GM21528 (cell line): ENCODE measurements around the gene C18orf32.
"Not testable (repeated sequence)": the region's sequence is repeated elsewhere in the genome, so short reads cannot be mapped to it uniquely, and the experiment has no call there.

Source experiments
- ATAC-seq: cut with Tn5 transposase; IDR thresholded peaks from one replicate; pipeline ENCODE4 v1.9.1; 2021; ENCODE audit warnings: mild to moderate bottlenecking, moderate library complexity; ENCODE audit not compliant: unreplicated experiment, low FRiP score

C18orf32 gene

GRCh38 chr18:49503931-49504330, 16.9 kb upstream of the C18orf32 start:
- ATAC-seq = no peak

- ATAC-seq = no peak
Observed at GRCh38 chr18:49500201-49500921, 13.3 kb upstream of the C18orf32 start.

- ATAC-seq = no peak
Observed at GRCh38 chr18:49499046-49499637, 12.1 kb upstream of the C18orf32 start.

- ATAC-seq = no peak
Observed at GRCh38 chr18:49495480-49495879, 8.4 kb upstream of the C18orf32 start.

GRCh38 chr18:49495076-49495475, 8.0 kb upstream of the C18orf32 start:
- ATAC-seq = no peak

- no peak for ATAC-seq
Observed at GRCh38 chr18:49494660-49495059, 7.6 kb upstream of the C18orf32 start.

- ATAC-seq = no peak
Observed at GRCh38 chr18:49492694-49493033, 5.6 kb upstream of the C18orf32 start.

GRCh38 chr18:49491857-49492693, 5.0 kb upstream of the C18orf32 start, which contains the start of gene RPL17:
RPL17 (minus strand) TSS chr18:49492465.
- ATAC-seq = peak; percentile 61

- no peak for ATAC-seq
Observed at GRCh38 chr18:49491534-49491856, 4.5 kb upstream of the C18orf32 start.

- no peak for ATAC-seq
Observed at GRCh38 chr18:49490246-49490762, 3.3 kb upstream of the C18orf32 start.

- ATAC-seq = no peak
Observed at GRCh38 chr18:49487711-49488310, 777 bp upstream of the C18orf32 start.

- peak; percentile 38 for ATAC-seq
Observed at GRCh38 chr18:49486606-49486952, 455 bp downstream of the C18orf32 start.

GRCh38 chr18:49486134-49486533, 900 bp downstream of the C18orf32 start:
- ATAC-seq = no peak

GRCh38 chr18:49483198-49483597, 3.8 kb downstream of the C18orf32 start:
- ATAC-seq = no peak

- ATAC-seq = no peak
Observed at GRCh38 chr18:49481907-49482306, 5.1 kb downstream of the C18orf32 start.

- ATAC-seq = no peak
Observed at GRCh38 chr18:49481317-49481716, 5.7 kb downstream of the C18orf32 start.

GRCh38 chr18:49479381-49480137, 7.5 kb downstream of the C18orf32 start:
- ATAC-seq = no peak

- ATAC-seq = no peak
Observed at GRCh38 chr18:49476664-49477411, 10.2 kb downstream of the C18orf32 start.

- ATAC-seq = not testable (repeated sequence)
Observed at GRCh38 chr18:49474935-49475334, 12.1 kb downstream of the C18orf32 start.

GRCh38 chr18:49473721-49474120, 13.3 kb downstream of the C18orf32 start:
- no peak for ATAC-seq
